Fibroblast of skin of right quadriceps (primary cell): ENCODE results near the gene SHD.
A peak's percentile ranks its signal among the peaks of the same experiment; 100 is the strongest.
"Not testable (repeated sequence)": the region's sequence is repeated elsewhere in the genome, so short reads cannot be mapped to it uniquely, and the experiment has no call there.

ENCODE experiments used
- DNase-seq: peaks from one replicate; pipeline ENCODE4 v3.0.0-alpha.2; 2013

Gene SHD

GRCh38 chr19:4267101-4267900, 11.8 kb upstream of the SHD start:
- DNase-seq = peak; percentile 35

- no peak for DNase-seq
Observed at GRCh38 chr19:4267901-4268815, 10.9 kb upstream of the SHD start.

- DNase-seq = no peak
Observed at GRCh38 chr19:4268816-4269430, 10.1 kb upstream of the SHD start.

- no peak for DNase-seq
Observed at GRCh38 chr19:4272894-4273293, 6.2 kb upstream of the SHD start.

GRCh38 chr19:4274321-4274686, 4.8 kb upstream of the SHD start:
- DNase-seq = not testable (repeated sequence)

GRCh38 chr19:4277191-4277696, 1.8 kb upstream of the SHD start:
- no peak for DNase-seq

GRCh38 chr19:4278010-4278409, 1.1 kb upstream of the SHD start:
- no peak for DNase-seq

GRCh38 chr19:4279267-4279529, 132 bp downstream of the SHD start:
- no peak for DNase-seq

GRCh38 chr19:4279530-4280422, 710 bp downstream of the SHD start:
- no peak for DNase-seq

- DNase-seq = no peak
Observed at GRCh38 chr19:4284176-4284958, 5.3 kb downstream of the SHD start.

- no peak for DNase-seq
Observed at GRCh38 chr19:4284974-4285373, 5.9 kb downstream of the SHD start.

- DNase-seq = not testable (repeated sequence)
Observed at GRCh38 chr19:4286141-4286540, 7.1 kb downstream of the SHD start.

GRCh38 chr19:4288091-4288777, 9.2 kb downstream of the SHD start:
- no peak for DNase-seq

GRCh38 chr19:4291184-4291732, 12.2 kb downstream of the SHD start:
- no peak for DNase-seq

GRCh38 chr19:4292515-4292914, 13.4 kb downstream of the SHD start:
- DNase-seq = no peak

- no peak for DNase-seq
Observed at GRCh38 chr19:4294389-4294788, 15.3 kb downstream of the SHD start.

GRCh38 chr19:4295972-4296771, 17.1 kb downstream of the SHD start:
- DNase-seq = no peak

- DNase-seq = no peak
Observed at GRCh38 chr19:4297901-4298809, 19.1 kb downstream of the SHD start.
